Fibroblast of villous mesenchyme (primary cell): ENCODE data around the gene TPST1. TPM values are rescaled to one million over a fixed set of nuclear protein-coding genes. Genes with fewer than 3 reads are reported as not detected.
"Not testable (repeated sequence)": the region's sequence is repeated elsewhere in the genome, so short reads cannot be mapped to it uniquely, and the experiment has no call there.

ENCODE experiments used
- DNase-seq: peaks from one replicate; pipeline ENCODE4 v3.0.0-alpha.2; 2010; ENCODE audit warnings: low read depth
- H3K4me3 ChIP-seq: 2 replicates; pipeline ENCODE4 v1.5.1; 2011; ENCODE audit warnings: low read depth, mild to moderate bottlenecking, low read length
- total RNA-seq: library from RNA; depleted of rRNA; stranded (reverse); fragments of >200 nt; gene quantifications from 2 replicates; pipeline ENCODE4 v1.2.3, GENCODE V29; 2012
- TF ChIP-seq, protein P1 (sequence below): IDR thresholded peaks from 2 replicates; pipeline ENCODE4 v1.5.1; 2012; ENCODE audit warnings: low read depth, mild to moderate bottlenecking, low read length; ENCODE audit not compliant: insufficient read depth

Gene TPST1
- total RNA-seq, 1 donor = 131 TPM

- H3K4me3 ChIP-seq = no peak overlapping the region
- DNase-seq = no peak
- TF ChIP-seq, protein P1, sequence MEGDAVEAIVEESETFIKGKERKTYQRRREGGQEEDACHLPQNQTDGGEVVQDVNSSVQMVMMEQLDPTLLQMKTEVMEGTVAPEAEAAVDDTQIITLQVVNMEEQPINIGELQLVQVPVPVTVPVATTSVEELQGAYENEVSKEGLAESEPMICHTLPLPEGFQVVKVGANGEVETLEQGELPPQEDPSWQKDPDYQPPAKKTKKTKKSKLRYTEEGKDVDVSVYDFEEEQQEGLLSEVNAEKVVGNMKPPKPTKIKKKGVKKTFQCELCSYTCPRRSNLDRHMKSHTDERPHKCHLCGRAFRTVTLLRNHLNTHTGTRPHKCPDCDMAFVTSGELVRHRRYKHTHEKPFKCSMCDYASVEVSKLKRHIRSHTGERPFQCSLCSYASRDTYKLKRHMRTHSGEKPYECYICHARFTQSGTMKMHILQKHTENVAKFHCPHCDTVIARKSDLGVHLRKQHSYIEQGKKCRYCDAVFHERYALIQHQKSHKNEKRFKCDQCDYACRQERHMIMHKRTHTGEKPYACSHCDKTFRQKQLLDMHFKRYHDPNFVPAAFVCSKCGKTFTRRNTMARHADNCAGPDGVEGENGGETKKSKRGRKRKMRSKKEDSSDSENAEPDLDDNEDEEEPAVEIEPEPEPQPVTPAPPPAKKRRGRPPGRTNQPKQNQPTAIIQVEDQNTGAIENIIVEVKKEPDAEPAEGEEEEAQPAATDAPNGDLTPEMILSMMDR = no peak
Observed at GRCh38 chr7:66310620-66311019, 105.5 kb downstream of the TPST1 start.

GRCh38 chr7:66313886-66314568, 108.9 kb downstream of the TPST1 start:
- DNase-seq = no peak
- TF ChIP-seq, protein P1 = no peak
- no peak overlapping the region for H3K4me3 ChIP-seq

DNA sequence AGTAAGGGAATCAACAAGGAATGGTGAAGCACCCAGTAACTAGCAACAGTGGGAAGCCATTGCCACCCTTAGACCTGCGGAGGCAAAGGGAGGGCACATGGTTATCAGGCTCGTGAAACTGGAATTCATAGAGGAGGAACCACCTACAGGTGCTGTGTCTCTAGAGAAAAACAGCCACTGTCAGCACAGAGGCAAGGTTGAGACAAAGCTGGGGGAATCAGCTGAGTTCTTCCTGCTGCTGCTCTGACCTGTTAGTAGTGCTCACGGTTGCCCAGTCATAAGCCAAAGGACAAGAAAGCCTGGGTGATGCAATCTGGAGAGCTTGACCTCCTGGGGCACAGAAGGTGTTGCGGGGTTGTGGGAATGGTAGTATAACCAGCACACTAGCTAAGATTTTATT, 110.1 kb downstream of the TPST1 start:
- TF ChIP-seq, protein P1 = no peak
- DNase-seq = peak; percentile 63

DNA sequence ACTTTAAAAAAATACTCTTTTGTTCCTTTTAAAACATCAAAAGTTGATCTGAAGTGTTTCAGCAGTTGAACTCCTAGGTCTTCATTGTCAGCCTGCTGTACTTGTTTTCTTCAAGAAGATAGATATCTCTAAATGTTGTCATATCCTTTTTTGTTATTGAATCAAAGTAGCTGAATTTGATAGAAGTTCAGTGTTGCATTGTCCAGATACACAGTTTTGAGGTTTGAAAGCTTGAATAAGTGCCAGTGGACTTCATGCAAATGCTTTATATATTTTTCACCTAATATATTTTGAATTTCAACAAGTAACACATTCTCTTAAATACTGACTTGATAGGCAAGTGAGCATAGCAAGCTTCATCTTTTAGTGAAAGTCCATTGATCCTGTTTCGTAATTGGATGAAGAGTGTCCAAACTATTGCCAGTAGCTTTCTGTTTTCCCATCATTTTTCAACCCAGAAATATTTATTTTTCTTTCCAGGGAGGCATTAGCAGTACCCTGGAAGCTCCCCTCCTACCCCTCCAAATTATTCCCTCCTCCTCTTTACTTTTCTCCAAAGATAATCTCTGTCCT, 114.4 kb downstream of the TPST1 start:
- no peak for DNase-seq
- TF ChIP-seq, protein P1 = no peak
- H3K4me3 ChIP-seq = no peak overlapping the region

More for the DNA sequence above, 110.1 kb downstream of the TPST1 start:
- H3K4me3 ChIP-seq = no peak overlapping the region

GRCh38 chr7:66321283-66321682, 116.1 kb downstream of the TPST1 start:
- no peak overlapping the region for H3K4me3 ChIP-seq
- TF ChIP-seq, protein P1 = no peak
- peak; percentile 61 for DNase-seq

DNA sequence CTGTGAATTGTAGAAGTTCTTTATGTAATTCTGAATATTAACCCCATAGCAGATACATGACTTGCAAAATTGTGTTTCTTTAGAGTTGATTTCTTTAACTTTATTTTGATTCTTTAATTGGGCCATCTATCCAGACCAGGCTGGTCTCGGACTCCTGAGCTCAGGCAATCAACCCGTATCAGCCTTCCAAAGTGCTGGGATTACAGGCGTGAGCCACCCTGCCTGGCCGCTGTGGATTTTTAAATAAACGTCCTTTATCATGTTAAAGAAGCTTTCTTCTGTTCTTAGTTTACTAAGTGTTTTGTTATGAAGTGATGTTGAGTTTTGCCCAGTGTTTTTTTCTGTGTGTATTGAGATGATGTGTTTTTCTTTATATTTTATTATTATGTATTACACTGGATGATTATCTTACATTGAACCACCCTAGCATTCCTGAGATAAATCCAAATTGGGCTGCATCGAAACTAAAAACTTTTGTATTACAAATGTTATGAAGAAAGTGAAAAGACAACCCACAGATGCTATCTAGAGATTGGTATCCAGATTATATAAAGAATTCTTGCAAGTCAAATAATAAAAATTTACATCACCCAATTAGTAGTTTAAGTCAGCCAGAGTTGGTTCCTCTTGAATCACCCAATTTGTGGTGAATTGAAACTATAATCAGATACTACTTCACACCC, 118.1 kb downstream of the TPST1 start:
- H3K4me3 ChIP-seq = no peak overlapping the region
- TF ChIP-seq, protein P1 = no peak
- no peak for DNase-seq

DNA sequence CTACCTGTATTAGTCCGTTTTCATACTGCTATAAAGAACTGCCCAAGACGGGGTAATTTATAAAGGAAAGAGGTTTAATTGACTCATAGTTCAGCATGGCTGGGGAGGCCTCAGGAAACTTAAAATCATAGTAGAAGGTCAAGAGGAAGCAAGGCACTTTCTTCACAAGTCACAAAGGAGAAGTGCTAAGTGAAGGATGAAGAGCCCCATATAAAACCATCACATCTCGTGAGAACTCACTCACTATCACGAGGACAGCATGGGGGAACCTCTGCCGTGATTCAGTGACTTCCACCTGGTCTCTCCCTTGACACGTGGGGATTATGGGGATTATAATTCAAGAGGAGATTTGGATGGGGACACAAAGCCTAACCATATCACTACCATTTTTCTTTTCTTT, 119.9 kb downstream of the TPST1 start:
- DNase-seq, H3K4me3 ChIP-seq: not testable (repeated sequence)
